RKO (cell line): Measurements from ENCODE around the gene LMAN2L.
A peak's percentile ranks its signal among the peaks of the same experiment; 100 is the strongest.
"Not testable (repeated sequence)": the region's sequence is repeated elsewhere in the genome, so short reads cannot be mapped to it uniquely, and the experiment has no call there.

Experiments used
- DNase-seq: peaks from one replicate; pipeline ENCODE4 v3.0.0-alpha.2; 2016; ENCODE audit warnings: low spot score

Gene LMAN2L

DNA sequence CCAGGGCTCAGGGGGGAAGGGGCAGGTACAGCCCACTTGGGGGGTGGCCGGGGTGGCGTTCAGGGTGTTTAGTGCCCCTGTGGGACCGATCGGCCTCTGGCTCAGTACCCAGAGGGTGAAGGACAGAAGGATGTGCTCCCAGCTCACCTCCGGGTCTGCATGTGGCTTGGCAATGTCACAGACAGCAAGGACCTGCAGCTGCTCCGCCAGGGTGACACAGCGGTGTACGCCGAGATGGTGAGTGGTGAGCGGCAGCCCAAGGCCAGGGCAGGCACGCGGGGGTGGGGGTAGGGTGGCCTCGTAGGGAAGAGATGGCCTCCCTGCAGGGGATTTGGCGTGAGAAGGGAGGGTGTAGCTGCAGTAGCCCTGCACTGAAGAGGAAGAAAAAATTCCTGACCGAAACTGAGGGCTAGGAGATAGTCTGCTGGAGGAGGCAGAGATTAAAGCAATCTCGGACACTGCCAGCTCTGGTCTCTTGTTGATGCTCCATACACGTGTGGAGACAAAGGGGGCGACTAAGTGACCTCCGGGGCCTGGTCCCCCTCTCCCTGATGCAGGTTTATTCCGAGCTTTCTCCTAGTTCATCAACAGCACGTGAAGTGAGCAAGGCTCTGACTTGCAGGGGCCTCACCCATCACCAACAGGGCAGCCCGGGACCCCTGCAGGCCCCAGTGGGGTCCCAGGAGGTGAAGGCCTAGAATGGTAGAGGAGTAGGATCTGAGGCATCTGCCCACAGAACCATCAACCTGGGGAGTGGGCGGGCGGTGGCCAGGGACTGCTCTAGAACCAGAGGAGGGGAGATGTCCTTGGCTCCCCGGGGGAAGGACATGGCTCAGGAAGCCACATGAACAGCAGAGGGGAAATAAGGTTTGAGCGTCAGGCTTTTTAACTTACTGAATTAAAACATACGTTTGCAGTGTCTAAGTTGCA lies 51.9 kb downstream of the LMAN2L start:
- DNase-seq: no peak

GRCh38 chr2:96687266-96687665 lies 52.6 kb downstream of the LMAN2L start:
- no peak for DNase-seq

DNA sequence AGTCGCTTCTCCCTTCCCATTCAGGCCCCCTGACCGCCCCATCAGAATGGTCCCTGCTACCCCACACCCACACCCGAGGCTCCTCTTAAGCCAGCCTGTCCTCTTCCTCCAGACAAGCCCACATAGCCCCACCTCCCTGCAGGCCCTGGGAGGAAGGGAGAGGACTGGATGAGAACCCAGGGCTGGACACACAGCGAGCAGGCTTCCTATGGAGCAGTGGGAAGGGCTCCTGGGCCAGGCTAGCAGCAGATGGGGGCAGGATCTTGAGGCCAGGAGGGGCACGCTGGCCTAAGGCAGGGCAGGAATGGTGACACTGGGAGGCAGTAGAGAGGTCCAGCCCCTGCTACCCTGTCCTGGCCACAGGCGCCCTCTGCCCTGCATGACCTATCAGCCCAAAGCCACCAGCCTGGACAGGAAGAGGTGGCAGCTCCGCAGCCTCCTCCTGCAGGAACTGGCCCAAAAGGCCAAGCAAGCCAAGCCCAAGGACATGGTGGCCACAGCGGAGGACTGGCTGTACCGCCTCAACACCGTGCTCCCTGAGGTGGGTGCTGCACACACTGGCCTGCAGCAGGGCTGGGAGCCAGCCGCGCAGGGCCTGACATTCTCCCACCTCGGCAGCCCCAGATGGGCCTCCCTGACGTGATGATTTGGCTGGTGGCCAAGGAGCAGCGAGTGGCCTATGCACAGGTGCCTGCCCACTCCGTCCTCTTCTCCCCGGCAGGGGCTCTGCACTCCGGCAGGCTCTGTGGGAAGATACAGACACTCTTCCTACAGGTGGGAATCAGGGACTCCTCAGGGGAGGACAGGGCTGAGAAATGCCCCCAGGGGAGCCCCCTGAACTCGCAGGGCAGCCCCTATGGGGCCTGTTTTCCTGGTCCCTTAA lies 54.0 kb downstream of the LMAN2L start:
- no peak for DNase-seq

- no peak for DNase-seq
Observed at GRCh38 chr2:96684883-96685576, 54.8 kb downstream of the LMAN2L start.

DNA sequence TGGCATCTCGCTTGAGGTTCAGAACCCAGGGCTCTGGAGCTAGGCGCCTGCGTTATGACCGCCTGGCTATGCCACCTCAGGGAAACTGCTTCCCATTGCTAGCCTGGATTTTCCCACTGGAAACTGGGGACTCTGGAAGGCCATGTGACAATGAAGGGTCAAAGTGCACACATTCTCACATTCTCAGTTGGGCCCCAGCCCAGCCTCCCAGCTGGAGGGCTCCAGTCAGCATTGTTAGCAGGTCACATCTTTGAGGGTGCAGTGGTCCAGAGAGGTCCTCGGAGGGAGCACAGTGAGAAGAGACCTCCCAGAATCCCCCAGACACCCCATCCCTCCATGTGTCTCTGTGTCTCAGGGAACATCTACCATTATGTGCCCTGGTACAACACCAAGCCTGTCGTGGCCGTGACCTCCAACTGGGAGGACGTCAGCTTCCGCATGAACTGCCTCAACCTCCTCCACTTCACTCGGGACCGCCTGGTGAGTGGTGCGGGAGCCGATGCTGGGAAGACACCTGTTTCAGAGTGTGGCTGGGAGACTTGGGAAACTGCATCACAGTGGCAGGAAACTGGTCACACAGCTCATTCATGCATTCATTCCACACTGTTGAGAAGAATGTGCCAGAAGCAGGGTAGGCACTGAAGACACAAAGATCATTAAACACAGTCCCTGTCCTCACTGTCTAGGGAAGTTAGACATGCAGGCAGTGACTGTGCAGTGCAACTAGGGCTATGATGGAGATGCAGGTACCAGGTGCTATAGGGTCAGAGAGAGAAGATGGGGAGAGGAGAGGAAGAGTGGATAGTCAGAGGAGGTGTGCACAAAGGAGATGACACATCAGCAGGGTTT lies 55.7 kb downstream of the LMAN2L start:
- DNase-seq: no peak

DNA sequence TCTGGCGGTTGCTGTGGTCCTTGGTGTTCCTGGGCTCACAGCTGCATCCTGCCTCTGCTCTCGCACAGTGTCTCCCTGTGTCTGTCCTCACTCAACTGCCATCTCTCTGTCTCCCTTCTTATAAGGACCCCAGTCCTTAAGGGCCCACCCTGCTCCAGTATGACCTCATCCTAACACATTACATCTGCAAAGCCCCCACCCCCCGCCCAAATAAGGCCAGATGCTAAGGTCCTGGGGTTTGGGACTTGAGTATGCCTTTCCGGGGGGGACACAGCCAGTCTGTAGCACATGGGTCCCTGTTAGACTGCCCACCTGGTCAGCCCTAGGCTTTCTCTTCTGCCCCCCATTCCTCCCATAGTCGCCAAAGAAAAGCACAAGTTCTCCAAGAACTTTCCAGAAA lies 56.6 kb downstream of the LMAN2L start:
- no peak for DNase-seq

GRCh38 chr2:96681540-96681939 lies 58.3 kb downstream of the LMAN2L start:
- no peak for DNase-seq

GRCh38 chr2:96680561-96681141 lies 59.2 kb downstream of the LMAN2L start:
- DNase-seq: no peak

DNA sequence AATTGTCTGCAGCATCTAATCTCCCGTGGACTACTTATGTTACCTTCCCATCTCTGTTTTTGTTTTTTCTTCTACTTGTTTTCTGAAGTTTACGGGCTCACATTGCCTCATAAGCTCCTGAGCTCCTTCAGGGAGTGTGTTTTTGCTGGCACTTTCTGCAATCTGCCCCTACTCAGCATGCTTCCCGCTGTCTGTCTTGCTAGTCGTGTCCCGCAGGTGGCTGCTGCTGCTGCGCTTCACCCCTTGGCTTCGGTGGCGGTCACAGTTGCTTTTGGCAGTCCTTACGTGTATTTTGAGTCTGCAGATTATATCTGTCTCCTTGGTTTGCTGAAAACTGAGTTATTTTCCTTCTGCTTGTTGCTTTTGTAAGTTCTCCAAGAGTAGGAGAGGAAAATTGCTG lies 60.0 kb downstream of the LMAN2L start:
- DNase-seq: no peak

GRCh38 chr2:96669539-96670215 lies 70.2 kb downstream of the LMAN2L start:
- DNase-seq: no peak

DNA sequence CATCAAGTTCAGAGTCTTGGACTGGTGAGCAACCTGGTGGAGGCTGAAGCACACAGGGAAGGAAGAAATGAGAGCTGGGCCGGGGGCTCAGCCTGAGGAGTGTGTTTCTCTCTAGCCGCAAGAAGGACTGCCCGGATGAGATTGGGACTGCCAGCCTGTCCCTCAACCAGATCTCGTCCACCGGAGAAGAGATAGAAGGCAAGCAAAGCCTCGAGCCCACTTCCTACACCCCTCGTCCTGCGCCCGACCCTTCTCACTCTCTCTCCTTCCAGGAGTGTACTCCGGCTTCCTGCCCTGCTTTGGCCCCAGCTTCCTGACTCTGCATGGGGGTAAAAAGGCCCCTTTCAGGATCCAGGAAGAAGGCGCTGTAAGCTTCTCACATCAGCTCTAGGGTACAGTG lies 71.1 kb downstream of the LMAN2L start:
- DNase-seq: no peak

DNA sequence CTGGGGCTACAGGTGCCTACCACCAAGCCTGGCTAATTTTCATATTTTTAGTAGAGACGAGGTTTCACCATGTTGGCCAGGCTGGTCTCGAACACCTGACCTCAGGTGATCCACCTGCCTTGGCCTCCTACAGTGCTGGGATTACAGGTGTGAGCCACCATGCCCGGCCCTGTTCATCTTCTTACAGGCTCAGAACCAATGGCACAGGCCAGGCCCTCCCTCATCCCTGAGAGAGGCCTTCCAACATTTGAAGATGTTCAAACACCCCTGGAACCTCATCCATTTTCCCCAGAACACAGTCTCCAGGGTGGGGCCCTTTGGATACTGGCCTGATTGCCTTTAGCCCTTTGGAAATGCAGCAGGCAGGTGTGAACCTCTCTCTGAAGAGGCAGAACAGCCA lies 74.1 kb downstream of the LMAN2L start:
- not testable (repeated sequence) for DNase-seq

- peak; percentile 37 for DNase-seq
Observed at GRCh38 chr2:96665083-96665569, 74.7 kb downstream of the LMAN2L start.

DNA sequence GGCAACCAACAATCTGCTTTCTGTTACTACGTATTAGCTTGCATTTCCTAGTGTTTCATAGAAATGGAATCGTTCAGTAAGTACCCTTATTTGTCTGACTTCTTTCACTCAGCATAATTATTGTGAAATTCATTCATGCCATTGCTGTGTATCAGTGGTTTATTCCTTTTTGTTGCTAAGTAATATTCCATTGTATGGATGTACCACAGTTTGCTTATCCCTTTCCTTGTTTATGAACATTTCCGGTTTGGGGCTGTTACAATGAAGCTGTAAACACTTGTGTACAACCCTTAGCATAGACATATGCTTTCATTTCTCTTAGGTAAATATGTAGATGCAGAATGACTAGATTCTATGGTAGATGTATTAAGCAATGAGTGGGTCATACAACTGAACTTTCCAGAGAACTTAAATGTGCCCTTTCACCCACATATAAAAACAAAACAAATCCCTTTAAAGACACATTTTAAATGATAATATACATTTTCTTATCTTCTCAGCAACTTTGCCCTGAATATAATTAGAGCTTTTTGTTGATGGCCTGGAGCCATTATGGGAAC lies 75.4 kb downstream of the LMAN2L start:
- DNase-seq: no peak

DNA sequence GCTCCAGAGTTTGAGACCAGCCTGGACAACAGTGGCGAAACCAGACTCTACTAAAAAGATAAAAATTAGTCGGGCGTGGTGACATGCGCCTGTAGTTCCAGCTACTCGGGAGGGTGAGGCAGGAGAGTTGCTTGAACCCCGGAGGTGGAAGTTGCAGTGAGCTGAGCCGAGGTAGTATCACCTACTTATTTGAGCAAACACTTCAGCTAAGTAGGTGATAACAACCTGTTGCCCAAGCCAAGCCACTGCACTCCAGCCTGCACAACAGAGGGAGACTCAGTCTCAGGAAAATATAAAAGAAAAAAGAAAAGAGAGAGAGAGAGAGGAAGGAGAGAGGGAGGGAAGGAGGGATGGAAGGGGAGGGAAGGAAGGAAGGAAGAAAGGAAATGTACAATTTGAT lies 76.0 kb downstream of the LMAN2L start:
- no peak for DNase-seq

- no peak for DNase-seq
Observed at GRCh38 chr2:96663177-96663576, 76.7 kb downstream of the LMAN2L start.

GRCh38 chr2:96662360-96662759 lies 77.5 kb downstream of the LMAN2L start:
- DNase-seq: no peak

DNA sequence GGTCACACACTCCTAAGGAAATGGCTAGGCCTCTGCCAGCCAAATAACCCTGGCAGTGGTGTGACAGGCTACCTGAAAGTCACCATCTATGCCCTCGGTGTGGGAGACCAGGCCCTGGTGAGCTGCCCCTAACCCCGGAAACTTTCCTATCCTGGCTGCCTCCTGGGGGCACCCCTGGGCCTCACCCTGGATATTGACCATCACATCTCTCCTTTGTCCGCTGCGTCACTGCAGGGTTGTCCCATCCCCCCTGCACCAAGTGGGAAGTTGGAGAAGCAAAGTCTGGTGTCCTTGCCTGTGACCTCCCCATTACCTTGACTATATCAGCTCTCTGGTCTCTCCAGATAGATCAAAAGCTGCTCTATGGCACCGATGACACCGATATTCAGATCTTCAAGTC lies 78.5 kb downstream of the LMAN2L start:
- DNase-seq: no peak

DNA sequence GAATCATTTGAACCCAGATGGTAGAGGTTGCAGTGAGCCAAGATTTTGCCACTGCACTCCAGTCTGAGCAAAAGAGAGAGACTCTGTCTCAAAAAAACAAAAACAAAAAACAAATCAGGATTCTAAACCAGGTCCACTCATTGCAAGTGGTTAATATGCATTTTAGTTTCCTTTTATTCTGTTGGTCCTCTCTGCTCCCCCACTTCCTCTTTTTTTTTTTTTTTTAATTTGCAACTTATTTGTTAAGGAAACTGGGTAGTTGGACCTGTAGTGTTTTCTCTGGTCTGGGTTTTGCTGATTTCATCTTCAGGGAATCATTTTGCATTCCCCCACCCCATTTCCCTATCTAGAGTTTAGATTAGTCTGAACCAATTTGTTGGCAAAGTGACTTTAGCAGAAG lies 83.3 kb downstream of the LMAN2L start:
- no peak for DNase-seq
